IPS DF 4.7 (cell line): ENCODE results near the gene TBC1D22A.

Source experiments
- DNase-seq: peaks from one replicate; pipeline ENCODE4 v3.0.0-alpha.2; 2013; ENCODE audit warnings: low spot score; ENCODE audit errors: extremely low read depth

The TBC1D22A gene

GRCh38 chr22:47071078-47071806 lies 308.8 kb downstream of the TBC1D22A start:
- no peak for DNase-seq

- no peak for DNase-seq
These were observed 309.6 kb downstream of the TBC1D22A start for GRCh38 chr22:47071807-47072641.

- DNase-seq, result no peak
These were observed 310.2 kb downstream of the TBC1D22A start for GRCh38 chr22:47072642-47072967.

- no peak for DNase-seq
These were observed 310.6 kb downstream of the TBC1D22A start for GRCh38 chr22:47073075-47073474.

- DNase-seq, result no peak
These were observed 311.7 kb downstream of the TBC1D22A start for GRCh38 chr22:47074105-47074504.

GRCh38 chr22:47075568-47075967 lies 313.1 kb downstream of the TBC1D22A start:
- DNase-seq, result no peak

GRCh38 chr22:47076758-47077157 lies 314.3 kb downstream of the TBC1D22A start:
- no peak for DNase-seq

- no peak for DNase-seq
These were observed 317.6 kb downstream of the TBC1D22A start for GRCh38 chr22:47080100-47080499.

GRCh38 chr22:47082505-47082904 lies 320.1 kb downstream of the TBC1D22A start:
- DNase-seq, result no peak

- DNase-seq, result no peak
These were observed 321.0 kb downstream of the TBC1D22A start for GRCh38 chr22:47083379-47083986.

GRCh38 chr22:47084226-47084625 lies 321.8 kb downstream of the TBC1D22A start:
- DNase-seq, result no peak

GRCh38 chr22:47086596-47087248 lies 324.3 kb downstream of the TBC1D22A start:
- no peak for DNase-seq

GRCh38 chr22:47088480-47089158 lies 326.2 kb downstream of the TBC1D22A start:
- DNase-seq, result no peak

- no peak for DNase-seq
These were observed 326.9 kb downstream of the TBC1D22A start for GRCh38 chr22:47089374-47089773.

- DNase-seq, result no peak
These were observed 327.5 kb downstream of the TBC1D22A start for GRCh38 chr22:47089796-47090460.

GRCh38 chr22:47090591-47091245 lies 328.3 kb downstream of the TBC1D22A start:
- no peak for DNase-seq

- DNase-seq, result no peak
These were observed 328.8 kb downstream of the TBC1D22A start for GRCh38 chr22:47091246-47091651.

GRCh38 chr22:47091921-47092700 lies 329.7 kb downstream of the TBC1D22A start:
- DNase-seq, result no peak

- DNase-seq, result no peak
These were observed 330.5 kb downstream of the TBC1D22A start for GRCh38 chr22:47092896-47093311.
